ENCODE measurements around the gene SORCS2. TPM values are rescaled to one million over a fixed set of nuclear protein-coding genes. Genes with fewer than 3 reads are reported as not detected.

SORCS2 gene
- total RNA-seq, 1 experiment from 2014 or later, result not detected

DNA sequence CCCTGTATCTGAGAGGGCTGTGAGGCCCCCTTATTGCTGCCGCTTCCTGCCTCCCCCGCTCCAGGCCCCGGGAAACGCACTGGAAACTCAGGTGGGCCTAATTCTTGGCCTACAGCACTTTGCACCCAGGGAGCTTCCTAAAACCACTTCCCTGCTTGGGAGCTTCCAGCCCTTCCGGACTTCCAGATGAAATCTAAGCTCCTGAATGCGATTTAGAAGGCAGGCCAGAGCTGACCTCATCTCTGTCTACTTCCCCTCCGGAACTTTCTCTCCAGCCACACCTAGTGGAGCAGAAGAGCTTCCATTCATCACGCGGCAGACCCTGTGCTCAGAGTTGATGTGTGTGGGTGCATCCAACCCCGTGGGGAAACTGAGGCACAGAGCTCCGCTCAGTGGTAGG is 84.2 kb downstream of the SORCS2 start:
- H3K9me3 Mint-ChIP-seq (ENCODE audit: unreplicated experiment), result no peaks in the 10 kb centered on the region
- H3K36me3 Mint-ChIP-seq (ENCODE audit: insufficient read depth, unreplicated experiment), result no peaks in the 10 kb centered on the region
- TF ChIP-seq, protein P1, sequence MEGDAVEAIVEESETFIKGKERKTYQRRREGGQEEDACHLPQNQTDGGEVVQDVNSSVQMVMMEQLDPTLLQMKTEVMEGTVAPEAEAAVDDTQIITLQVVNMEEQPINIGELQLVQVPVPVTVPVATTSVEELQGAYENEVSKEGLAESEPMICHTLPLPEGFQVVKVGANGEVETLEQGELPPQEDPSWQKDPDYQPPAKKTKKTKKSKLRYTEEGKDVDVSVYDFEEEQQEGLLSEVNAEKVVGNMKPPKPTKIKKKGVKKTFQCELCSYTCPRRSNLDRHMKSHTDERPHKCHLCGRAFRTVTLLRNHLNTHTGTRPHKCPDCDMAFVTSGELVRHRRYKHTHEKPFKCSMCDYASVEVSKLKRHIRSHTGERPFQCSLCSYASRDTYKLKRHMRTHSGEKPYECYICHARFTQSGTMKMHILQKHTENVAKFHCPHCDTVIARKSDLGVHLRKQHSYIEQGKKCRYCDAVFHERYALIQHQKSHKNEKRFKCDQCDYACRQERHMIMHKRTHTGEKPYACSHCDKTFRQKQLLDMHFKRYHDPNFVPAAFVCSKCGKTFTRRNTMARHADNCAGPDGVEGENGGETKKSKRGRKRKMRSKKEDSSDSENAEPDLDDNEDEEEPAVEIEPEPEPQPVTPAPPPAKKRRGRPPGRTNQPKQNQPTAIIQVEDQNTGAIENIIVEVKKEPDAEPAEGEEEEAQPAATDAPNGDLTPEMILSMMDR (IDR thresholded peaks at IDR 0.05; ENCODE audit: unreplicated experiment), result no peak
- no TSS peak for BruUV-seq (replicated peaks)
- H3K4me1 Mint-ChIP-seq (ENCODE audit: insufficient read depth, unreplicated experiment), result no peaks in the 10 kb centered on the region
- intact Hi-C loops (cut with micrococcal nuclease), result no loop called here
- H3K4me3 Mint-ChIP-seq (ENCODE audit: unreplicated experiment), result no peak overlapping the region
- ChIA-PET CTCF (interaction anchor here (0.6 to 2.3 kb wide), 4 partner anchors 10 to 186 kb away, joined by 3 to 11 read pairs (median 4); partner anchors contain the start of gene SORCS2), POLR2A (interaction anchor here (0.6 kb wide), 1 partner anchor 20 kb away, joined by 3 read pairs; no protein-coding TSS in a partner anchor)
- peaks cover 15% of the 10 kb centered on the region for H3K27me3 Mint-ChIP-seq (ENCODE audit: insufficient read depth, unreplicated experiment)
- H3K27ac Mint-ChIP-seq (ENCODE audit: low read depth, unreplicated experiment), result no peak overlapping the region
- no peak for DNase-seq (ENCODE audit: unreplicated experiment)

DNA sequence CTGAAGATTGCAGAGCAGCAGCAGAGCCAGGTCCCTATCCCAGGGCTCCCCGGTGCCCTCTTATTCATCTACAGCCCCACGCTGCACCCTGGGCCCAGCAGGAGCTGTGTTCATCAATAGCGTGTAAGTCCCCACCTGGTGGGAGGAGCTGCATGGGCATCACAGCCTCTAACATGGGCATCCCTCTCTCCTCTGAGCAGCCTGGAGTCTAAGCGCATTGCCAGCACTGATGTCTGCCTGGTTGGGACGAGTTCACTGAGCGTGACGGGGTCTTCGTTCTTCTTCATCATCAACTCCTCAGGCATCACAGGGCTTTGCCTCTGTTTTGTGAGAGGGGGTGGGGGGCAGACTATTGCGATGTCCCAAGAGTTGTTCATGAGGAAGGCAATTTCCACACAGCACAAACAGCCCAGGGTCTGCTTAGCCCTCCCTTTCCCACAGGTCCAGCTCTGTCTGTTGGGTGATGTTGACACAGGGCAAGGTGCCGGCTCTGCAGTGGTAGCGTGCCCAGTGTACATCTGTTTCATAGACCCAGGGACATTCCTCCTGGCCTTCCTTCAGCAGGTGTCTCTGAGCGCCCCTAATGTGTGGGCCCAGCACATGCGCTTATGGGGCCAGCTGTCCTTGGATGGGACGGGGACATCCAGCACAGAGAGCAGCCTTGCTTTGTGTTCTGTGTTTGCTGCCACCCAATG is 85.9 kb downstream of the SORCS2 start:
- ChIA-PET CTCF (interaction anchor here (0.7 to 1.6 kb wide), 3 partner anchors 57 to 293 kb away, joined by 3 to 4 read pairs (median 3); no protein-coding TSS in a partner anchor), POLR2A (no interaction called here)
- Mint-ChIP-seq H3K36me3 (ENCODE audit: insufficient read depth, unreplicated experiment) (no peaks in the 10 kb centered on the region), H3K9me3 (ENCODE audit: unreplicated experiment) (no peaks in the 10 kb centered on the region), H3K4me3 (ENCODE audit: unreplicated experiment) (no peak overlapping the region), H3K4me1 (ENCODE audit: insufficient read depth, unreplicated experiment) (no peaks in the 10 kb centered on the region), H3K27ac (ENCODE audit: low read depth, unreplicated experiment) (no peak overlapping the region), H3K27me3 (ENCODE audit: insufficient read depth, unreplicated experiment) (peaks cover 20% of the 10 kb centered on the region)
- intact Hi-C loops (cut with micrococcal nuclease), result no loop called here
- no peak for DNase-seq (ENCODE audit: unreplicated experiment)
- TF ChIP-seq, protein P1 (IDR thresholded peaks at IDR 0.05; ENCODE audit: unreplicated experiment), result no peak
- BruUV-seq (replicated peaks), result no TSS peak

DNA sequence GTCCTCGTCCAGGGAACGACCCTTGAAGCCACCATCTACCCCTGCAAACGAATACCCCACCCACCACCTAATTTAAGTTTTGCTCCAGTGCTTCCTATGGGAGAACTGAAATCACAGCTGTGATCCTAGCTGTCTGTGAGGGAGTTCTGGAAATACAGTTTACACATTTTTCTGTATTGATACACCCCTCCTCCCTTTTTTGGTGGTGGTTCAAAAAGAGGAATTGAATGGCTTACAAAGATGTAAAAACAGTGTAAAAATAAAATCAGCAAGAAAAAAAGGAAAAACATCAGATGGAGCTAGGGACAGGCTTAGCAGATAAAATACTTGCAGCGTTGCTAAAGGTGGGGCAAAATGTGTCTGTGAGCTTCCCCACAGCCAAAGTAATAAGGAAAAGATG is 86.6 kb downstream of the SORCS2 start:
- TF ChIP-seq, protein P1 (IDR thresholded peaks at IDR 0.05; ENCODE audit: unreplicated experiment), result no peak
- no peaks in the 10 kb centered on the region for H3K36me3 Mint-ChIP-seq (ENCODE audit: insufficient read depth, unreplicated experiment)
- H3K4me1 Mint-ChIP-seq (ENCODE audit: insufficient read depth, unreplicated experiment), result no peaks in the 10 kb centered on the region

DNA sequence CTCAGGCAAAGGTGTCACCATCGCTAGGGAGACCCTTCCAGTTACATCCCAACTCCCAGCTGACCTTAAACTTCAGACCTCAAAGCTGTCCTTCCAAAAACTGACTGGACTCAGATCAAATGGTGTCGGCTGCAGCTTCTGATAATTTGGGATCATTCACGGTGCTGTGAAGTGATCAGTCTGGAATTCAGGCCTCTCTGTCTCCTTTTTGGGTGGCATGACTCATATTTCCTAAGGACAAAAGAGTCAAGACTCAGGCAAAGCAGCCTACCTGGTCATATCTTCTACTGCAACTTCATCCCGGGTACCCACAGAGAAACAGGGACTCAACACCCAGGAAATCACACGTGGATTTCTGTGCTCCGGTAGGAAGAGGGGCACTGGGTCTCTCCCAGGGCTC is 87.6 kb downstream of the SORCS2 start:
- H3K9me3 Mint-ChIP-seq (ENCODE audit: unreplicated experiment), result no peaks in the 10 kb centered on the region
- no peak for DNase-seq (ENCODE audit: unreplicated experiment)
- ChIA-PET CTCF (no interaction called here), POLR2A (no interaction called here)
- H3K27ac Mint-ChIP-seq (ENCODE audit: low read depth, unreplicated experiment), result no peak overlapping the region
- H3K36me3 Mint-ChIP-seq (ENCODE audit: insufficient read depth, unreplicated experiment), result no peaks in the 10 kb centered on the region
- no peak overlapping the region for H3K4me3 Mint-ChIP-seq (ENCODE audit: unreplicated experiment)
- BruUV-seq (replicated peaks), result no TSS peak
- no peaks in the 10 kb centered on the region for H3K4me1 Mint-ChIP-seq (ENCODE audit: insufficient read depth, unreplicated experiment)
- peaks cover 20% of the 10 kb centered on the region for H3K27me3 Mint-ChIP-seq (ENCODE audit: insufficient read depth, unreplicated experiment)
- TF ChIP-seq, protein P1 (IDR thresholded peaks at IDR 0.05; ENCODE audit: unreplicated experiment), result no peak
- intact Hi-C loops (cut with micrococcal nuclease), result no loop called here

More for the DNA sequence above, 86.6 kb downstream of the SORCS2 start:
- no TSS peak for BruUV-seq (replicated peaks)
- intact Hi-C loops (cut with micrococcal nuclease), result no loop called here
- Mint-ChIP-seq H3K4me3 (ENCODE audit: unreplicated experiment) (no peak overlapping the region), H3K27ac (ENCODE audit: low read depth, unreplicated experiment) (no peak overlapping the region), H3K27me3 (ENCODE audit: insufficient read depth, unreplicated experiment) (peaks cover 20% of the 10 kb centered on the region), H3K9me3 (ENCODE audit: unreplicated experiment) (no peaks in the 10 kb centered on the region)
- POLR2A ChIA-PET, result no interaction called here
- DNase-seq (ENCODE audit: unreplicated experiment), result no peak
- CTCF ChIA-PET, result interaction anchor here (0.7 to 1.6 kb wide), 3 partner anchors 9 to 294 kb away, joined by 3 to 4 read pairs (median 3); no protein-coding TSS in a partner anchor

Measured in MCF 10A (cell line).